GM12878 (cell line): ENCODE data around the gene TMSB4X. TPM values are rescaled to one million over a fixed set of nuclear protein-coding genes. Genes with fewer than 3 reads are reported as not detected.

Experiments
- CBFB ChIP-seq: IDR thresholded peaks from 2 replicates; pipeline ENCODE4 v1.6.1; 2016; ENCODE audit warnings: antibody characterized with exemption, low read depth
- CHD1 ChIP-seq: IDR thresholded peaks from 2 replicates; pipeline ENCODE4 v1.6.1; 2012; ENCODE audit warnings: low read depth, low read length, improper control_type of control experiment
- EED ChIP-seq: sonication (generic); IDR thresholded peaks from 2 replicates; pipeline ENCODE4 v1.6.1; 2016; ENCODE audit warnings: antibody characterized with exemption, low read depth
- EP300 ChIP-seq, 2 experiments: fragments of 150-350 bp in 1 of 2; IDR thresholded peaks; 2 replicates each; pipeline ENCODE4 v1.6.1; 2011 to 2012; ENCODE audit warnings: low read depth in 2 of 2, low read length in 2 of 2, borderline replicate concordance in 1 of 2, improper control_type of control experiment in 1 of 2, inconsistent platforms in 1 of 2; ENCODE audit not compliant: control insufficient read depth in 1 of 2
- ESRRA ChIP-seq: IDR thresholded peaks from 2 replicates; pipeline ENCODE4 v1.6.1; 2012; ENCODE audit warnings: mild to moderate bottlenecking, low read length, improper control_type of control experiment
- GATAD2B ChIP-seq: fragments of 450-650 bp; conservative IDR thresholded peaks from 2 replicates; pipeline ENCODE4 v1.6.1; 2017; ENCODE audit warnings: low read depth, mild to moderate bottlenecking, moderate library complexity
- HDAC6 ChIP-seq: fragments of 200-600 bp; sonication (generic); IDR thresholded peaks from one replicate; pipeline ENCODE4 v1.8.0; 2017; ENCODE audit warnings: antibody characterized with exemption; ENCODE audit not compliant: unreplicated experiment
- IKZF2 ChIP-seq, 2 experiments: fragments of 450-650 bp; IDR thresholded peaks; 2 replicates each; pipeline ENCODE4 v1.6.1; 2017; ENCODE audit warnings: mild to moderate bottlenecking in 2 of 2, moderate library complexity in 2 of 2
- MEF2B ChIP-seq: fragments of 450-650 bp; IDR thresholded peaks from 2 replicates; pipeline ENCODE4 v1.6.1; 2018; ENCODE audit warnings: mild to moderate bottlenecking, moderate library complexity; ENCODE audit not compliant: partially characterized antibody, poor library complexity, severe bottlenecking
- NFYB ChIP-seq: IDR thresholded peaks from 2 replicates; pipeline ENCODE4 v1.6.1; 2011; ENCODE audit warnings: low read depth, mild to moderate bottlenecking, low read length, improper control_type of control experiment, moderate library complexity; ENCODE audit not compliant: insufficient read depth
- PAX5 ChIP-seq: IDR thresholded peaks from 2 replicates; pipeline ENCODE4 v1.6.1; 2011; ENCODE audit warnings: low read depth, low read length, borderline replicate concordance
- RBBP5 ChIP-seq: fragments of 200-600 bp; sonication (generic); conservative IDR thresholded peaks from 2 replicates; pipeline ENCODE4 v1.6.1; 2016
- RELA ChIP-seq: fragments of 450-650 bp; IDR thresholded peaks from 2 replicates; pipeline ENCODE4 v1.8.0; 2014; ENCODE audit warnings: borderline replicate concordance; ENCODE audit not compliant: partially characterized antibody
- RELB ChIP-seq: fragments of 450-650 bp; IDR thresholded peaks from 2 replicates; pipeline ENCODE4 v1.6.1; 2017; ENCODE audit warnings: low read depth, mild to moderate bottlenecking, moderate library complexity
- SKIL ChIP-seq: fragments of 450-650 bp; IDR thresholded peaks from 2 replicates; pipeline ENCODE4 v1.6.1; 2017; ENCODE audit warnings: mild to moderate bottlenecking, low read depth, inconsistent platforms; ENCODE audit not compliant: poor library complexity, severe bottlenecking
- SP1 ChIP-seq: IDR thresholded peaks from one replicate; pipeline ENCODE4 v1.6.1; 2011; ENCODE audit warnings: low read depth, low read length
- SUZ12 ChIP-seq: fragments of 200-600 bp; sonication (generic); IDR thresholded peaks from one replicate; pipeline ENCODE4 v1.6.1; 2018; ENCODE audit warnings: antibody characterized with exemption, mild to moderate bottlenecking; ENCODE audit not compliant: unreplicated experiment
- TBL1XR1 ChIP-seq: IDR thresholded peaks from 2 replicates; pipeline ENCODE4 v1.6.1; 2012; ENCODE audit warnings: low read depth, low read length, improper control_type of control experiment
- ZBED1 ChIP-seq: IDR thresholded peaks from 2 replicates; pipeline ENCODE4 v1.6.1; 2016; ENCODE audit warnings: borderline replicate concordance
- ZSCAN29 ChIP-seq: fragments of 450-650 bp; IDR thresholded peaks from 2 replicates; pipeline ENCODE4 v1.6.1; 2017; ENCODE audit warnings: mild to moderate bottlenecking, moderate library complexity
- ZZZ3 ChIP-seq: IDR thresholded peaks from 2 replicates; pipeline ENCODE4 v1.6.1; 2011; ENCODE audit warnings: low read depth; ENCODE audit not compliant: control insufficient read depth, insufficient read length
- polyA plus RNA-seq, 11 experiments: library from polyadenylated mRNA; depleted of rRNA in 4 of 11; unstranded in 6 of 11; stranded (reverse) in 5 of 11; fragments of >200 nt; fragmentation: Nextera tagmentation in 4 of 11; fragmentation: Illumina TruSeq in 1 of 11; extraction: Ambion mirVana in 4 of 11; extraction: Trizol in 1 of 11; gene quantifications; 1 replicate in 1 of 11; 2 replicates in 10 of 11; pipeline versions ENCODE4 v1.2.1 to v1.2.3, GENCODE V29; 2011 to 2016; ENCODE audit warnings: inconsistent platforms in 2 of 11, missing spikeins in 2 of 11, low read depth in 1 of 11
- total RNA-seq, 4 experiments: library from RNA; depleted of rRNA in 3 of 4; stranded (reverse); fragments of >200 nt in 3 of 4; fragmentation: Illumina TruSeq in 1 of 4; extraction: Trizol in 1 of 4; gene quantifications; 2 replicates each; pipeline versions ENCODE4 v1.2.1 to v1.2.3, GENCODE V29; 2013 to 2021
- TF ChIP-seq, protein P1 (sequence below): IDR thresholded peaks from 2 replicates; pipeline ENCODE4 v1.6.1; 2011; ENCODE audit warnings: low read depth, mild to moderate bottlenecking, low read length, moderate library complexity, borderline replicate concordance; ENCODE audit errors: extremely low read depth
- TF ChIP-seq, protein P2 (sequence below): IDR thresholded peaks from 2 replicates; pipeline ENCODE4 v1.6.1; 2012; ENCODE audit warnings: improper control_type of control experiment, low read depth, low read length; ENCODE audit not compliant: insufficient replicate concordance

Gene TMSB4X
- total and polyA plus RNA-seq, 10 of the 15 experiments (the other 5 are each of a cell fraction or from before 2014, with no cell fraction given) = 13,924 to 37,234 (median 23,705) TPM

- TF ChIP-seq CBFB (0 out of 2 replicates have a peak, but pooled peaks have one; percentile 40), PAX5 (no peak), SUZ12 (no peak), IKZF2 (IDR thresholded peaks at IDR 0.05) (peak; percentile 55 to 71; a peak in 3 of 4 replicates), EED (peak; percentile 48; the same call in 1 of the 2 replicates), ZSCAN29 (no peak), EP300 (IDR thresholded peaks at IDR 0.05; ENCODE audit: borderline replicate concordance in 1 of 2, control insufficient read depth in 1 of 2, low read depth in 2 of 2, low read length in 2 of 2) (peak in 1 of 2 experiments; percentile 65; a peak in 1 of 4 replicates), GATAD2B (no peak), ESRRA (no peak), NFYB (no peak), RELA (no peak), ZZZ3 (no peak), RELB (0 out of 2 replicates have a peak, but pooled peaks have one; percentile 24), SKIL (peak; percentile 19), MEF2B (peak; percentile 56), CHD1 (no peak), TBL1XR1 (no peak), ZBED1 (no peak), HDAC6 (no peak), RBBP5 (no peak), SP1 (no peak)
- TF ChIP-seq, protein P1, sequence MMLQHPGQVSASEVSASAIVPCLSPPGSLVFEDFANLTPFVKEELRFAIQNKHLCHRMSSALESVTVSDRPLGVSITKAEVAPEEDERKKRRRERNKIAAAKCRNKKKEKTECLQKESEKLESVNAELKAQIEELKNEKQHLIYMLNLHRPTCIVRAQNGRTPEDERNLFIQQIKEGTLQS = no peak
- TF ChIP-seq, protein P2, sequence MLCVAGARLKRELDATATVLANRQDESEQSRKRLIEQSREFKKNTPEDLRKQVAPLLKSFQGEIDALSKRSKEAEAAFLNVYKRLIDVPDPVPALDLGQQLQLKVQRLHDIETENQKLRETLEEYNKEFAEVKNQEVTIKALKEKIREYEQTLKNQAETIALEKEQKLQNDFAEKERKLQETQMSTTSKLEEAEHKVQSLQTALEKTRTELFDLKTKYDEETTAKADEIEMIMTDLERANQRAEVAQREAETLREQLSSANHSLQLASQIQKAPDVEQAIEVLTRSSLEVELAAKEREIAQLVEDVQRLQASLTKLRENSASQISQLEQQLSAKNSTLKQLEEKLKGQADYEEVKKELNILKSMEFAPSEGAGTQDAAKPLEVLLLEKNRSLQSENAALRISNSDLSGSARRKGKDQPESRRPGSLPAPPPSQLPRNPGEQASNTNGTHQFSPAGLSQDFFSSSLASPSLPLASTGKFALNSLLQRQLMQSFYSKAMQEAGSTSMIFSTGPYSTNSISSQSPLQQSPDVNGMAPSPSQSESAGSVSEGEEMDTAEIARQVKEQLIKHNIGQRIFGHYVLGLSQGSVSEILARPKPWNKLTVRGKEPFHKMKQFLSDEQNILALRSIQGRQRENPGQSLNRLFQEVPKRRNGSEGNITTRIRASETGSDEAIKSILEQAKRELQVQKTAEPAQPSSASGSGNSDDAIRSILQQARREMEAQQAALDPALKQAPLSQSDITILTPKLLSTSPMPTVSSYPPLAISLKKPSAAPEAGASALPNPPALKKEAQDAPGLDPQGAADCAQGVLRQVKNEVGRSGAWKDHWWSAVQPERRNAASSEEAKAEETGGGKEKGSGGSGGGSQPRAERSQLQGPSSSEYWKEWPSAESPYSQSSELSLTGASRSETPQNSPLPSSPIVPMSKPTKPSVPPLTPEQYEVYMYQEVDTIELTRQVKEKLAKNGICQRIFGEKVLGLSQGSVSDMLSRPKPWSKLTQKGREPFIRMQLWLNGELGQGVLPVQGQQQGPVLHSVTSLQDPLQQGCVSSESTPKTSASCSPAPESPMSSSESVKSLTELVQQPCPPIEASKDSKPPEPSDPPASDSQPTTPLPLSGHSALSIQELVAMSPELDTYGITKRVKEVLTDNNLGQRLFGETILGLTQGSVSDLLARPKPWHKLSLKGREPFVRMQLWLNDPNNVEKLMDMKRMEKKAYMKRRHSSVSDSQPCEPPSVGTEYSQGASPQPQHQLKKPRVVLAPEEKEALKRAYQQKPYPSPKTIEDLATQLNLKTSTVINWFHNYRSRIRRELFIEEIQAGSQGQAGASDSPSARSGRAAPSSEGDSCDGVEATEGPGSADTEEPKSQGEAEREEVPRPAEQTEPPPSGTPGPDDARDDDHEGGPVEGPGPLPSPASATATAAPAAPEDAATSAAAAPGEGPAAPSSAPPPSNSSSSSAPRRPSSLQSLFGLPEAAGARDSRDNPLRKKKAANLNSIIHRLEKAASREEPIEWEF = no peak
Measured at GRCh38 chrX:12981880-12982279, 7.0 kb downstream of the TMSB4X start (continued).
